Measurements from ENCODE around the gene PRF1.
"Not testable (repeated sequence)": the region's sequence is repeated elsewhere in the genome, so short reads cannot be mapped to it uniquely, and the experiment has no call there.

The PRF1 gene

DNA sequence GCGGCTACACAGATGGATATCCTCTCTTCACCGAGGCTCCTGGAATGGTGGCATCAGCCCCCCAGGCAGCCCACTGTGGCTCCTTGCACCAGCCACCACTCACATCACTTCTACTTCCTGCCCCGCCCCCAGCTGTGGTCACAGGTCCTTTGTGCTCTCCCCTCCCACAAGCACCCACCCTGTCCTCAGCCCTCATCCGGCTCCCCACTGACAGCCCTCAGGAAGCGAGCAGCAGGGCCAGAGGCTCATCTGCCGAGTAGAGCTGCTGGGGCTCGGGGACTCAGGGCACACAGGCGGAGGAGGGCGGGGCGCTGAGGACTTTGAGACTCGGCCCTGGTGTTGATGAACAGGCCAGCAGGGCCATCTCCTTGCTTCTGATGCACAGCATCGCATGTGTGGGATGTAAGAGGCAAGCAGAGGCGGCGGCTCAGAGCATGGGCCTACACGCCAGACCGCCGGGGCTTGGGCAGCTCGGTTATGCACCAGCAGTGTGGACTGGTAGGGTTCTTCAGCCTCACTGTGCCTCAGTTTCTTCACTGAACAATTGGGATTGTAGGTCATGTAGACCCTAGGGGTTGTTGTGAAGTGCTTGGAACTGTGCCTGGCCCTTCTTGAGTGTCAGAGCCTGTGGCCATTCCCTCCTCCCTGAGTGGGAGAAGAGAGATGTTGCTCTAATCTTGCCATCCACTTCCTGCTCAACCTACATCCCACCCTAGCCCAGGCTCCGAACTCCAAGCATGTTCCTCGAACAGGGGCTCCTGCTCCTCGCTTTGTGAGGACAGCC is at the start of gene PRF1:
PRF1 (minus strand) TSS at position 77 of the 784 bp plus-strand sequence. CDS start 1,839 bp downstream, outside the sequence.
- FAIRE-seq, result no peak

DNA sequence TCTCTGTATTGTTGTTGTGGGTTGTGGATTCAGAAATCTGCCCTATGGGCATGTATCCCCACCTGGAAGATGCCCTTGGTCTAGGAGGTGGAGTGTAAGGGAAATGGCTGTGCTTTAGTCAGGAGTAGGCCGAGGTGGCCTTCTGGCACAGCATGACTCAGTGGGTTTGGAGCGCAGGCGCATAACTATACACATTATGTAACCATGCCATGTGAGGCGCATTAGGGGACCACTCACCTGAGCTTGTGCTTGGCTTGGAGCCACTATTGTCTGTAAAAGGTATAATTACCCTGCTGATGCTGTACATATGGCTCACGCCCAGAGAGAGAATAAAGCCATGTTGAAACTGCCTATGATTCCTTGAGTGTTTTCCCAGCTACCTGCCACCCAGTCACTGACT is 49.1 kb upstream of the PRF1 start:
- no peak for FAIRE-seq

DNA sequence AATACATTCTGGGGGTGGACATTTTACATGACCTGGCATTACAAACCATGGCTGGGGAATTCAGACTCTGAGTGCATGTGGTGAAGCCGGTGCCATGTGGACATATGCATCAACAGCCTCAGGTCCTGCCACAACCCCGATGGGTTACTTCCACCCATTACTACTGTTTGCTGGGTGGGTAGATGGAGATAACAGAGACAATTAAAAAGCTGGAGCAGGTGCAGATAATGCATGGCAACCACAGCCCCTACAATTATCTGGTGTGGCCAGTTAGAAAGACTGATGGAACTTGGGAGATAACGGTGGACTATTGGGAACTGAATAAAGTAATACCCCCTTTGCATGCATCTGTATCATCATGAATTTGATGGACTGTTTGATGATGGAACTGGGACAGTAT is 48.2 kb upstream of the PRF1 start:
- FAIRE-seq, result no peak

DNA sequence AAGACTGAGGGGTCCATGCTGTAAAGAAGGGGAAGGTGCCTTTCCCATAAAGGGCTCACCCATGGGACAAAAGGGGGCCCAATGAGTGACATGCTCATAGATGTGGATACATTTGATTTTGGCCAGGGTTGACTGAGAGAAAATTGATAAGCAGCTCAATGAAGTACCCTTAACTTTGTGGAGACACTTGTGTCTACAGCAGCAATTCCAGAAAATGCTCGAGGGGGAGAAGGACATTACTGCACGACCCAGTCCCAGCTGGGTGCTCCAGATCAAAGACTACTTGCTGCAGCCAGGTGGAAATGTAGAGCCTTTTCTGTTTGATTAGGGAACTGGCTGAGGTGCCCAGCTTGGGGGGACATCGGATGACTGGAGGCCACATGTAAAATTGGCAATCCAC is 47.6 kb upstream of the PRF1 start:
- no peak for FAIRE-seq

DNA sequence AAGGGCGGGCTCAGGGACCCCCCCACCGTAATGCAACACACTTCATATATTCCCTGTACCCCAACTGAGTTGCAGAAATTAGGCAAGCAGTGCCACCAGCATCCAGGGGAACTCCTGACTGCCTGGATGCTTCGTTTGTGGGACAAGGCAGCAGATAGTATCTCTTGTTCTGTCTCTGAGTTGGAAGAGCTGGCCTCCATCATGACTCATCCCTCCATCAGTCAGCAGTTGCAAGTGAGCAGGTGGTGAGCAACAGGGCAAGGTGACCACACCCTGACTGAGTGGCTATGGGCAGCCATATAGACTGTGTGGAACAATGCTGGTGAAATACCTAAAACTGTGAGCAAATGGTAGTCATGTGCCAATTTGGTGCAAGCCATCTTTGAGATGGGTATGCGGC is 47.0 kb upstream of the PRF1 start:
- no peak for FAIRE-seq

DNA sequence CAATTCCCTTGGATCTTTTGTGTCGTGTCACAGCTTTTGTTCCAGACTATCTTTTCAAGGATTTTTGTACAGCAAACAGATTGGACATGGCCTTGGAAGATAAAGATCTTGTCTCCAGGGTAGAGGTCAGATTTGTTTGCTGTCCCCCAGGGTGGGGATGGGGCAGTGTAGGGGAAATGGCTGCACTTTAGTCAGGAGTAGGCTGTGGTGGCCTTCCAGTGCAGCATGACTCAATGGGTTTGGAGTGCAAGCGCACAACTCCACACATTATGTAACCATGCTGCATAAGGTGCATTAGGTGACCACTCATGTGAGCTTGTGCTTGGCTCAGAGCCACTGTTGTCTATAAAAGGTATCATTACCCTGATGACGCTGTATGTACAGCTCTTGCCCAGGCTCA is 45.9 kb upstream of the PRF1 start:
- no peak for FAIRE-seq

DNA sequence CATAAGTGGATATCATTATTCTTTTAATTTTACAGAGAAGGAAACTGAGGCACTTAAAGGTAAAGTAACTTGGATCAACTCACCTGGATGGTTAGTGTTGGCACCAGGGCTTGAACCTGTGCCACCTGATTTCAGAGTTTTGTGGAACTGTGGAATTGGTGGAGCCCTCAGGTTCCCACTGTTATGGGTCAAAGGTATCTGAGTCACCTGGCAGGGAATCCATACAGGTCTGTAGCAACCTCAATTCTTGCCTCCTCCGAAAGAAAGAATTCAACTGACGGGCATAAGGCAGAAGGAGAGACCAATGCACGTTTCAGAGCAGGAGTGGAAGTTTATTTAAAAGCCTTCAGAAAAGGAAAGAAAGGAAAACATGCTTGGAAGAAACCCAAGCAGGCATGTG is 44.5 kb upstream of the PRF1 start:
- FAIRE-seq, result no peak

DNA sequence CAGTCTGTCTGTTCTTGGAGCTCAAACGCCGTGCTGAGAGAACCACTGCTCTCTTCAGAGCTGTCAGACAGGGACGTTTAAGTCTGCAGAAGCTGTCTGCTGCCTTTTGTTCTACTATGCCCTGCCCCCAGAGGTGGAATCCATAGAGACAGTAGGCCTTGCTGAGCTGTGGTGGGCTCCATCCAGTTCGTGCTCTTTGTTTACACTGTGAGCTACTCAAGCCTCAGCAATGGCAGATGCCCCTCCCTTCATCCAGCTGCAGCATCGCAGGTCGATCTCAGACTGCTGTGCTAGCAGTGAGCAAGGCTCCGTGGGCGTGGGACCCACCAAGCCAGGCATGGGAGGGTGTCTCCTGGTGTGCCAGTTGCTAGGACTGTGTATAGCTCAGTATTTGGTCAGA is 42.4 kb upstream of the PRF1 start:
- not testable (repeated sequence) for FAIRE-seq

DNA sequence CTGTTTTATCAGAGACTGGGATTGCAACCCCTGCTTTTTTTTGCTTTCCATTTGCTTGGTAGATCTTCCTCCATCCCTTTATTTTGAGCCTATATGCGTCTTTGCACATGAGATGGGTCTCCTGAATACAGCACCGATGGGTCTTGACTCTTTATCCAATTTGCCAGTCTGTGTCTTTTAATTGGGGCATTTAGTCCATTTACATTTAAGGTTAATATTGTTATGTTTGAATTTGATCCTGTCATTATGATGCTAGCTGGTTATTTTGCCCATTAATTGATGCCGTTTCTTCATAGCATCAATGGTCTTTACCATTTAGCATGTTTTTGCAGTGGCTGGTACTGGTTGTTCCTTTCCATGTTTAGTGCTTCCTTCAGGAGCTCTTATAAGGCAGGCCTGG is 40.7 kb upstream of the PRF1 start:
- not testable (repeated sequence) for FAIRE-seq

DNA sequence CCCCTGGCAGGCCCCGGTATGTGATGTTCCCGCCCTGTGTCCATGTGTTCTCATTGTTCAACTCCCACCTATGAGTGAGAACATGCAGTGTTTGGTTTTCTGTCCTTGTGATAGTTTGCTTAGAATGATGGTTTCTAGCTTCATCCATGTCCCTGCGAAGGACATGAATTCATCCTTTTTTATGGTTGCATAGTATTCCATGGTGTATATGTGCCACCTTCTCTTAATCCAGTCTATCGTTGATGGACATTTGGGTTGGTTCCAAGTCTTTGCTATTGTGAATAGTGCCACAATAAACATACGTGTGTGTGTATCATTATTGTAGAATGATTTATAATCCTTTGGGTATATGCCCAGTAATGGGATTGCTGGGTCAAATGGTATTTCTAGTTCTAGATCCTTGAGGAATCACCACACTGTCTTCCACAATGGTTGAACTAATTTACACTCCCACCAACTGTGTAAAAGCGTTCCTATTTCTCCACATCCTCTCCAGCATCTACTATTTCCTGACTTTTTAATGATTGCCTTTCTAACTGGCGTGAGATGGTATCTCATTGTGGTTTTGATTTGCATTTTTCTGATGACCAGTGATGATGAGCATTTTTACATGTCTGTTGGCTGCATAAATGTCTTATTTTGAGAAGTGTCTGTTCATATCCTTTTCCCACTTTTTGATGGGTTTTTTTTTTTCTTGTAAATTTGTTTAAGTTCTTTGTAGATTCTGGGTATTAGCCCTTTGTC is 37.3 kb upstream of the PRF1 start:
- not testable (repeated sequence) for FAIRE-seq

DNA sequence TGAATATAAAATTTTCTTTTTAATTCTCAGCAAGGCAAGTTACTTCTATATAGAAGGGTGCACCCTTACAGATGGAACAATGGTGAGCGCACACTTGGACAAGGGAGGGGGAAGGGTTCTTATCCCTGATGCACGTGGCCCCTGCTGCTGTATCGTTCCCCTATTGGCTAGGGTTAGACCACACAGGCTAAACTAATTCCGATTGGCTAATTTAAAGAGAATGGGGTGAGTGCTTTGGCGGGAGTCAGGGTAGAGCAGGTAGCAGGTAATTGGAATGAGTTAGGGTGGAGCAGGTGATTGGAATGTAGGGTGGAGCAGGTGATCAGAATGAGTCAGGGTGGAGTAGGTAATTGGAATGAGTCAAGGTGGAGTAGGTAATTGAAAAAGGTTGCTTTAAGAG is 32.0 kb upstream of the PRF1 start:
- not testable (repeated sequence) for FAIRE-seq

DNA sequence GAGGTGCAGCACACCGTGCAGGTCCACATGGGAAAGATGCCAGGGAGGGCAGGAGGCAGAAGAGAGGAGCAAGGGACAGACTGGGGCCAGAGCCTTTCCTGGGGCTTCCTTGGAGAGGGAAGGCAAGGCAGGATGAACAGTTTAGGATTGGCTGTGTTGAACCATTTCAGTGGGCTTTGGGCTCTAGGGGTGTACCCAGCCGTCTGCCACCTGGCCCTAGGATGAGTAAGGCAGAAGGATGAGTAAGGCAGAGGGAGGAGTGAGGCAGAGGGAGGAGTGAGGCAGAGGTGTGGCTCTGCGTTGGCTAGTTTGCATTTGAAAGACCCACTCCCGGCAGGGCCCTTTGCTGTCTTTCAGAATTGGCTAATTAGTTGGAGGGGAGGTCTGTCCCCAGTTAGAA is 31.5 kb upstream of the PRF1 start:
- FAIRE-seq, result no peak

DNA sequence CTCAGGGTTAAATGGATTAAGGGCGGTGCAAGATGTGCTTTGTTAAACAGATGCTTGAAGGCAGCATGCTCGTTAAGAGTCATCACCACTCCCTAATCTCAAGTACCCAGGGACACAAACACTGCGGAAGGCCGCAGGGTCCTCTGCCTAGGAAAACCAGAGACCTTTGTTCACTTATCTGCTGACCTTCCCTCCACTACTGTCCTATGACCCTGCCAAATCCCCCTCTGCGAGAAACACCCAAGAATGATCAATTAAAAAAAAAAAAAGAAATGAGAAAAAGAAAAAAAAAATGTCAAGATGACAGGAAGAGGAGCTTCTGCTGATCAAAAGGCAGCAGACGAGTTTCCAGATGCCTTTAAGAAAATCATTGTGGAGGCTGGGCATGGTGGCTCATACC is 29.2 kb upstream of the PRF1 start:
- FAIRE-seq, result not testable (repeated sequence)

DNA sequence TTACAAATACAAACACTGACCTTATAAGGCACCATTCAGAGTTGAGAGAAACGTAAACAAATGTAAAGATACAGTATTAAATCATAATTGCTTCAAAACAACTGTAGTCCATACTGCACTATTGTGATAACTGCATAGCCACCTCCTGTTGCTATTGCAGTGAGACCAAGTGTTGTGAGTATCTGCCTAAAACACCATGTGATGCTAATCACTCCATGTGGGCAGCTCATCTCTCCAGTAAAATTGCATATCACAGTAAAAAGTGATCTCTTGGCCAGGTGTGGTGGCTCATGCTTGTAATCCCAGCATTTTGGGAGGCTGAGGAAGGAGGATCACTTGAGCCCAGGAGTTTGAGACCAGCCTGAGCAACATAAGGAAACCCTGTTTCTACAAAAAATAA is 26.8 kb upstream of the PRF1 start:
- FAIRE-seq, result no peak

DNA sequence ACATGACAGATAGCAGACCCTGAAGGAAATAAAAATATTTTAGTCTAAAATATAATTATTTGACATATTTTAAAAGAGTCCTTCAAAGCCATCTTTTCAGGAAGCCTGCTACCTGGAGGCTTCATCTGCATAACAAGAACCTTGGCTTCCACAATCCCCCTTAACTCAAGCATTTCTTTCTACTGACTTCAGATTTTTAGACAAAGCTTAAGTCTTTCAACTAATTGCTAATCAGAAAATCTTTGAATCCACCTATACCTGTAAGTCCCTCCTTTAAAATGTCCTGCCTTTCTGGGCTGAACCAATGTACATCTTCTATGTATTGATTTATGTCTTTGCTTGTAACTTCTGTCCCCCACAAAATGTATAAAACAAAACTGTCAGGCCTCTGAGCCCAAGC is 23.5 kb upstream of the PRF1 start:
- no peak for FAIRE-seq

DNA sequence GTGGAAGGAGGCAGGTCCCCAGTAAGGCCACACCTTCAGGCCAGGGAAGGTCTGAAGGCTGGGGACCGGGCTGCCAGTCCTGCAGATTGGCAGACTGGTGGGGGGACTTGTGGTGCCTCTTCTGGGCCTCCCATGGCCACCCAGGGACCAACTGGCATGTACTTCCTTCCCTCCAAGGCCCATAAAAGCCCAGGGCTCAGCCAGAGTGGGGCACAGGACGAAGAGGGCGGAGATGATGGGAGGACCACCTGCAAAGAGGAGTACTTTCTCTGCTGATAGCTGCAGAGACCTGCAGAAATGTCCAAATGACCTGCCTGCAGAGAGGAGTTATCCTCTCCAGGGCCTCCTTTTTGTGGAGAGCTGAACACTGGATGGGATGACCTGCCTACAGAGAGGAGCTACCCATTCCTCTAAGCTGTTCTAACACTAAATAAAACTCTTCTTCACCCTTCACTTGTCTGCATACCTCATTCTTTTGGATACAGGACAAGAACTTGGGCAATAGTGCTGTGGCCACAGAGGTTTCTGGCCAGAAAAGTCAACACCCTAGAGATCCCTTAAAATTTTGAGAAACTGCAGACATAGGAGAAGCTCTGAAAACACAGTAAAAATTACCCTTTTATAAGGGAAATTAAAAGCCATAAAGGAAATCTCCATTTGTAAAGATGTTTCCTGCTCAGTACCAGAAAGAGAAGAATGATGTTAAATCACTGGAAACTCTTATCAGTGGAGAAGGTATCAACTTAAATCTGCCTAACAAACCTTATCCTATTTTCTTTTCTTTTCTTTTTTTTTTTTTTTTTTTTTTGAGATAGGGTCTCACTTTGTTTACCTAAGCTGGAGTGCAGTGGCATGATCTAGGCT is 20.7 kb upstream of the PRF1 start:
- FAIRE-seq, result no peak

DNA sequence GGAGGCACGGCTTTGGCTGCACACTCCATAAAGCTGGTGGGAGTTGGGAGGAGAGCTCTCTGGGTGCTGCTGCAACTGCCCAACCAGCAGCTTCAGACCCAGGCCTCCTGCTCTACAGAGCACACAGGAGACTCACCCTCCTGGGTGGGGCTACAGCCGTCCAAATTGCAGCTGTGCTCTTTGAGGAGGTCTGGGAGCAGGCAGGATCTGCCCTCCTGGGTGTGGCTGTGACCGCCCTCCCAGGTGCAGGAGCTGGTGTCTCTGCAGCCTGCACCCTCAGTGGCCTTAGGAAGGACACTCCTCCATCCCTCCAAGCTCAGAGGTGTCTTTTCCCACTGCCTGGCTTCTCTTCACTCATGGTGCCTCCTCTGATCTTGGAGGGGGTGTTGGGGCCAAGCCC is 20.0 kb upstream of the PRF1 start:
- FAIRE-seq, result no peak

DNA sequence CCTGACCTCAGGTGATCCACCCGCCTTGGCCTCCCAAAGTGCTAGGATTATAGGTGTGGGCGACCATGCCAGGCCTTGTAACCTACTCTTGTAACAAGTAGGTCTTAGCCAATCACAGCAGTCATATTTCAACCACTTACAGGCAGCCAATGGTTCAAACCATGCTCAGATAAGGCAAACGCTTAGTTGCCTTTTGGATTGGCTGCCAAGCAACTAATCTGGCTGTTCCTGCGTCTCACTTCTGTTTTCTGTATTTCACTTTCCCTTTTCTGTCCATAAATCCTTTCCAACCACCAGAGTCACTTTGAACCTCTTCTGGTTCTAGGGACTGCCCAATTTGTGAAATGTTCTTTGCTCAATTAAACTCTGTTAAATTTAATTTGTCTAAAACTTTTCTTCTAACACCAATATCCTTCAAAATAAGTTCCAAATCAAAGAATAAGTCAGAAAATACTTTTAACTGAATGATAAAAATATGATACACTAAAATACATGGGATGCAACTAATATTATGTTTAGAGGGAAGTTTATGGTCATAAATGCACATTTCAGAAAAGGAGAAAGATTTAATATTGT is 19.1 kb upstream of the PRF1 start:
- FAIRE-seq, result no peak

DNA sequence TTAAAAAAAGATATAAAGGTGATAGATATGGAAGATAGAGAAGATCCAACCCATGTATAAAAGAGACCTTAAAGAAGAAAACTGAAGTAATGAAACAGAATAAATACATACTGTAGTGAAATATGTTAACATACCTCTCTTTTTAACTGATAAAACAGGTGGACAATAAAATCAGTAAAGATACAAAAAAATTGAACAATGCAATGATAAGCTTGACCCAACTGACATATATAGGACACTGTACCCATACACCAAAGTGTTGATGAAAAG is 17.4 kb upstream of the PRF1 start:
- FAIRE-seq, result no peak

DNA sequence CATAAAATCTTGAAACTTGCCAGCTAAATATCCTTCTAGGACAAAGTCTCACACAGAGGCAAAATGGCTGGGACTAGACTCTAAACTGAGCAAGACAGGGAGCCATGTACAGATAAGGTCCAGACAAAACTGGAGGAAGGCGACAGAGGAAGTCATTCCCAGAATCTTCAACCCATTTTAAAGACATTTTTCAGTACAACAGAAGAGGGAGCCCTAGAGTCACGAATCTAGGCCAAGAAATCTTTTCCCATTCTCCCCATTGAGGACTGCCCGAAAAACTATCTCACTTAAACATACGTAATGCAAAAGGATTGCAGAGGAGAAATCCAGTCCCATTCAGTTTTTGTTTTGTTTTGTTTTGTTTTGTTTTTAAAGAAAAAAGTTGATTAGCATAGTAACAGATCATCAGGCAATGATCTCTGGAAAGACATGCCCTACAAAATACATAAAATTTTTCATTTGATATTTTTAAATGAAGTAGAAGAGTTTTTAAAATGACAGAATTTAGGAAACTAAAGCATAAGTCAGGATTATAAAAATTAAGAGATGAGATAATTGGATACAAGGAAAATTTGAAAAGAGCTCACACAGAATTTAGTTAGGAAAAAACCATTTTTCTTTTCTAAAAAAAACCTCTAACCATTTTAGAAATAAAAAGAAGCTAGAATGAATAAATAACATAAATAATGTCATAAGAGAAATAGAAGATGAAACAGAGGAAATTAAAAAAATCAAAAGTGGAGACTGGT is 16.9 kb upstream of the PRF1 start:
- FAIRE-seq, result peak; percentile 62

DNA sequence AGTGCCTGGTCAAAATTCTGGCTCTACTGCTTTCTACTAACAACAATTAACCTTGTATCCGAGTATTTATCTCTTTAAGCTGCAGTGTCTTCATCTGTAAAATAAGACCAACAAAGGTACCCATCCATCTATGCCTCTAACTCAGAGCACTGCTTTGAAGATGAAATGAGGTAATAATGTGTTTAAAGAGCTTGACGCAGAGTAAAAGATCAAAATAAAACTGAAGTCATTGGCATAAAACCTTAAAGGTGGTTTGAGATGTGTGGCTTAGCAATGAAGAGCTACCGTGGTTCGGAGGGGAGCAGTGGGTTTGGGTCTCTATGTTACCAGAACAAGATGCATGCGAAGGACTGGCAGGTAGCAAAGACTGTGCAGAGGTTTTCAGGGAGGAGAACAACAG is 16.1 kb upstream of the PRF1 start:
- FAIRE-seq, result no peak

DNA sequence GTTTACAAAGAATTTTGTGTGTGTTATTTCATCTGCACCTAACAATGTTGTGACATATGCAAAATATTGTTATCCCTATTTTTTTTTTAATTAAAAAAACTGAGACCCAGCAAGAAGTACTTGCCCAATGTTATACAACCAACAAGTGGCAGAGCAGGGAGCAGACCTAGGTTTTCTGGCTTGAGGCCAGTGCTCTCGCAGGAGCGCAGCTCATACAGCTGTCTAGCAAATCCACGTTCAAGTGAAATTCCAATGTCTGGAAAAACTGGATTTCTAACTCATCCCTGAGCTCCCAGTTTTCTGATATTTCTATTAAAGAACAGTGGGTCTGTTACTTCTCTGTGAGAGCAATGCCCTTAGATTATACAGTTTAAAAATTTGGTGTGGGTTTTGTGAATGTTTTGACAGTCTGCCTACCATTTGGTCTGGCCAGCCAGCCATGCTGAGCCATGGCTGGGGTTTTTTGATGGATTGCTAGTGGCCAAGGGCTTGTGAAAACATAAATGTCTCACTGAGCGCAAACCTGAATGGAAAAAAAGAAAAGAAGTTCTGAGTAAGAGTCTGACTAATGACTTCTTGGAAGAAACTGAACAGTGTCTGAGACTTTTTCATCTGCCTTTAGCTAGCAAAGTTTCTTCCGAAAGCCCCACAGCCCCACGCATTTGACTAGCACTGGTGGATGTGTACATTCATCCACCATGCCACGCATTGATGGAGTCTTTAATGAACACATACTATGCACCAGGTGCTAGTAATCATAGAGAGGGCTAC is 15.4 kb upstream of the PRF1 start:
- FAIRE-seq, result no peak

Data from G401.6 (cell line).